H1 (cell line): ENCODE measurements around the gene PAXIP1. TPM values are rescaled to one million over a fixed set of nuclear protein-coding genes. Genes with fewer than 3 reads are reported as not detected.

ENCODE experiments used
- CTCF ChIA-PET: fragments of 300-600 bp; sonication (Branson Sonifier 250); formaldehyde crosslinking; loops from one replicate; lab custom pipeline; 2021; ENCODE audit not compliant: partially characterized antibody; lab: Charles Lee
- POLR2A ChIA-PET: fragments of 300-600 bp; sonication (Branson Sonifier 250); formaldehyde crosslinking; loops from one replicate; lab custom pipeline; 2021; ENCODE audit warnings: inconsistent platforms; ENCODE audit not compliant: partially characterized antibody; lab: Charles Lee
- DNase-seq, 2 experiments: peaks; one replicate each; pipeline versions ENCODE4 v3.0.0 to v3.0.0-alpha.2; 2010 to 2022; ENCODE audit warnings: low spot score in 2 of 2, low read depth in 1 of 2, mixed read lengths in 1 of 2
- FAIRE-seq: peaks from 2 replicates; lab custom pipeline; 2011; peaks lifted over from hg19 to GRCh38; lab: Jason Lieb, UNC
- H2AFZ ChIP-seq: 2 replicates; pipeline ENCODE4 v1.8.1; 2012; ENCODE audit warnings: low read length, inconsistent platforms
- H2AK5ac ChIP-seq: 2 replicates; pipeline ENCODE4 v1.6.1; 2013; ENCODE audit warnings: low read depth, low read length
- H2BK120ac ChIP-seq: replicated peaks from 2 replicates; pipeline ENCODE3; 2013; ENCODE audit warnings: low read depth, low read length, inconsistent platforms
- H2BK12ac ChIP-seq: 2 replicates; pipeline ENCODE4 v1.6.1; 2013; ENCODE audit warnings: low read depth, low read length
- H2BK15ac ChIP-seq: 2 replicates; pipeline ENCODE4 v1.6.1; 2013; ENCODE audit warnings: low read length
- H2BK20ac ChIP-seq: 2 replicates; pipeline ENCODE4 v1.6.1; 2013; ENCODE audit warnings: low read length
- H2BK5ac ChIP-seq: 2 replicates; pipeline ENCODE4 v1.6.1; 2013; ENCODE audit warnings: low read depth, low read length
- H3K14ac ChIP-seq: 2 replicates; pipeline ENCODE4 v1.6.1; 2013; ENCODE audit warnings: inconsistent platforms; ENCODE audit not compliant: insufficient read length
- H3K18ac ChIP-seq: 2 replicates; pipeline ENCODE4 v1.6.1; 2013; ENCODE audit warnings: low read length; ENCODE audit errors: extremely low read depth
- H3K23ac ChIP-seq: 2 replicates; pipeline ENCODE4 v1.6.1; 2013; ENCODE audit warnings: inconsistent platforms; ENCODE audit not compliant: insufficient read length
- H3K23me2 ChIP-seq: 2 replicates; pipeline ENCODE4 v1.6.1; 2013; ENCODE audit warnings: low read depth, low read length
- H3K27ac ChIP-seq: 2 replicates; pipeline ENCODE4 v1.6.1; 2011; ENCODE audit warnings: low read depth, low read length, inconsistent platforms
- H3K27me3 ChIP-seq, 4 experiments: replicated peaks in 1 of 4; 1 replicate in 1 of 4; 2 replicates in 3 of 4; pipeline versions ENCODE4 v1.6.1 to v1.8.1; 2011 to 2013; ENCODE audit warnings: low read length in 3 of 4, mild to moderate bottlenecking in 3 of 4, inconsistent platforms in 2 of 4, mixed read lengths in 2 of 4, moderate library complexity in 1 of 4; ENCODE audit not compliant: control insufficient read depth in 3 of 4, insufficient read depth in 3 of 4; ENCODE audit errors: extremely low read depth in 1 of 4
- H3K36me3 ChIP-seq, 4 experiments: 2 replicates each; pipeline versions ENCODE4 v1.6.1 to v1.8.1; 2011 to 2013; ENCODE audit warnings: mild to moderate bottlenecking in 4 of 4, low read length in 3 of 4, moderate library complexity in 2 of 4, control low read depth in 1 of 4, inconsistent platforms in 1 of 4; ENCODE audit not compliant: insufficient read depth in 4 of 4, control insufficient read depth in 2 of 4
- H3K4ac ChIP-seq: replicated peaks from 2 replicates; pipeline ENCODE3; 2013; ENCODE audit warnings: low read length, low read depth, mixed read lengths, inconsistent platforms; ENCODE audit not compliant: insufficient read length
- H3K4me1 ChIP-seq, 4 experiments: replicated peaks in 1 of 4; 1 replicate in 1 of 4; 2 replicates in 3 of 4; pipeline versions ENCODE4 v1.6.1 to v1.8.1; 2011 to 2013; ENCODE audit warnings: low read length in 3 of 4, inconsistent platforms in 2 of 4, mixed read lengths in 1 of 4; ENCODE audit not compliant: insufficient read depth in 4 of 4, control insufficient read depth in 3 of 4
- H3K4me2 ChIP-seq, 2 experiments: 2 replicates each; pipeline versions ENCODE4 v1.6.1 to v1.8.1; 2011 to 2013; ENCODE audit warnings: low read depth in 2 of 2, low read length in 2 of 2, control low read depth in 1 of 2, inconsistent platforms in 1 of 2, mild to moderate bottlenecking in 1 of 2; ENCODE audit not compliant: insufficient read depth in 1 of 2
- H3K4me3 ChIP-seq, 4 experiments: fragments of 200-600, 300-600 bp in 1 of 4; sonication (generic), shearing (Covaris generic), sonication (Bioruptor Twin) in 1 of 4; 2 replicates each; pipeline versions ENCODE4 v1.5.1 to v1.8.1; 2011 to 2016; ENCODE audit warnings: low read length in 4 of 4, low read depth in 3 of 4, control low read depth in 2 of 4, inconsistent platforms in 2 of 4, mild to moderate bottlenecking in 2 of 4, mixed read lengths in 1 of 4, moderate library complexity in 1 of 4; ENCODE audit not compliant: insufficient read depth in 2 of 4; ENCODE audit errors: extremely low read depth in 1 of 4
- H3K56ac ChIP-seq: replicated peaks from 2 replicates; pipeline ENCODE3; 2013; ENCODE audit warnings: low read depth, mild to moderate bottlenecking, mixed read lengths, low read length, inconsistent platforms; ENCODE audit not compliant: insufficient read length
- H3K79me1 ChIP-seq: 2 replicates; pipeline ENCODE4 v1.6.1; 2013; ENCODE audit warnings: low read depth, low read length, control low read depth
- H3K79me2 ChIP-seq, 2 experiments: 2 replicates each; pipeline versions ENCODE4 v1.6.1 to v1.8.1; 2012 to 2013; ENCODE audit warnings: low read length in 2 of 2, mild to moderate bottlenecking in 2 of 2, inconsistent platforms in 1 of 2; ENCODE audit not compliant: insufficient read depth in 2 of 2, control insufficient read depth in 1 of 2
- H3K9ac ChIP-seq, 4 experiments: replicated peaks in 1 of 4; 1 replicate in 1 of 4; 2 replicates in 3 of 4; pipeline versions ENCODE4 v1.6.1 to v1.8.1; 2011 to 2013; ENCODE audit warnings: low read depth in 3 of 4, low read length in 3 of 4, control low read depth in 2 of 4, mild to moderate bottlenecking in 2 of 4, moderate library complexity in 2 of 4, inconsistent platforms in 1 of 4; ENCODE audit errors: extremely low read depth in 1 of 4
- H3K9me3 ChIP-seq, 2 experiments: 2 replicates each; pipeline versions ENCODE4 v1.6.1 to v1.8.1; 2012 to 2013; ENCODE audit warnings: mild to moderate bottlenecking in 2 of 2, moderate library complexity in 2 of 2, control low read depth in 1 of 2, inconsistent platforms in 1 of 2, low read depth in 1 of 2, low read length in 1 of 2, mixed read lengths in 1 of 2; ENCODE audit not compliant: insufficient read depth in 2 of 2
- H4K20me1 ChIP-seq, 2 experiments: replicated peaks in 1 of 2; 2 replicates each; pipeline versions ENCODE3 to v1.8.1; 2011 to 2013; ENCODE audit warnings: inconsistent platforms in 2 of 2, low read length in 2 of 2, mild to moderate bottlenecking in 1 of 2; ENCODE audit not compliant: insufficient read depth in 2 of 2, control insufficient read depth in 1 of 2
- H4K5ac ChIP-seq: 2 replicates; pipeline ENCODE4 v1.6.1; 2013; ENCODE audit warnings: low read length, low read depth, mixed read lengths, inconsistent platforms; ENCODE audit not compliant: insufficient read length
- H4K8ac ChIP-seq: 2 replicates; pipeline ENCODE4 v1.8.0; 2013; ENCODE audit warnings: mild to moderate bottlenecking, moderate library complexity, low read length, inconsistent platforms; ENCODE audit not compliant: insufficient read depth; ENCODE audit errors: extremely low read depth
- H4K91ac ChIP-seq: replicated peaks from 2 replicates; pipeline ENCODE3; 2013; ENCODE audit warnings: low read length, mixed read lengths, inconsistent platforms; ENCODE audit not compliant: insufficient read length
- ASH2L ChIP-seq: fragments of 200-600, 300-600 bp; sonication (generic); IDR thresholded peaks from one replicate; pipeline ENCODE4 v1.7.1; 2017; ENCODE audit warnings: low read length
- BCL11A ChIP-seq, 2 experiments: IDR thresholded peaks; one replicate each; pipeline ENCODE4 v1.6.1; 2011; ENCODE audit warnings: low read depth in 2 of 2, low read length in 2 of 2, mild to moderate bottlenecking in 2 of 2
- FOSL1 ChIP-seq: IDR thresholded peaks from 2 replicates; pipeline ENCODE4 v1.6.1; 2011; ENCODE audit warnings: mild to moderate bottlenecking, low read depth, low read length, moderate library complexity; ENCODE audit not compliant: insufficient read depth
- KDM4A ChIP-seq: IDR thresholded peaks from one replicate; pipeline ENCODE4 v1.7.1; 2012; ENCODE audit warnings: low read depth, mild to moderate bottlenecking, moderate library complexity, low read length, inconsistent platforms; ENCODE audit not compliant: severe bottlenecking
- YY1 ChIP-seq: IDR thresholded peaks from 2 replicates; pipeline ENCODE4 v1.6.1; 2011; ENCODE audit warnings: low read depth, mild to moderate bottlenecking, low read length
- WGBS, 2 experiments: shearing (Covaris generic) in 1 of 2; methylation state at CpG; one replicate each; pipeline versions ENCODE4 v1.1.6 to v1.1.7; 2013 to 2015; ENCODE audit warnings: low lambda C conversion rate in 2 of 2, mixed read lengths in 2 of 2, inconsistent platforms in 1 of 2, low coverage in 1 of 2, missing lambda C conversion rate in 1 of 2; ENCODE audit not compliant: insufficient replicate concordance in 2 of 2, insufficient coverage in 1 of 2, insufficient read length in 1 of 2; ENCODE audit errors: extremely low coverage in 1 of 2, missing lambda C conversion rate in 1 of 2; 5-methylcytosine and 5-hydroxymethylcytosine counted together
- polyA plus RNA-seq, 7 experiments: library from polyadenylated mRNA; depleted of rRNA in 3 of 7; stranded (reverse) in 5 of 7; unstranded in 2 of 7; fragments of >200 nt in 5 of 7; fragments of 200-250 nt in 2 of 7; gene quantifications; 1 replicate in 5 of 7; 2 replicates in 1 of 7; 4 replicates in 1 of 7; pipeline versions ENCODE4 v1.2.1 to v1.2.3, GENCODE V29; 2011 to 2013; ENCODE audit warnings: missing spikeins in 2 of 7, mixed read lengths in 2 of 7
- total RNA-seq: library from RNA; stranded (reverse); fragmentation: NEBNext Ultra II Directional; extraction: Animal tissue kit (Norgen Biotek cat#: 25700); gene quantifications from 2 replicates; pipeline ENCODE4 v1.2.1, GENCODE V29; 2021

The PAXIP1 gene
- total and polyA plus RNA-seq, 2 of the 8 experiments (the other 6 are each of a cell fraction or from before 2014, with no cell fraction given), result 32.4 to 32.8 TPM

- Histone ChIP-seq H3K18ac (no peak overlapping the region), H3K4me2 (no peak overlapping the region), H3K79me1 (no peaks in the 10 kb centered on the region), H2BK5ac (no peak overlapping the region), H3K9ac (no peak overlapping the region), H3K36me3 (peaks cover 17 to 71% (median 55%) of the 10 kb centered on the region in 4 experiments), H2AFZ (no peak overlapping the region), H2BK12ac (no peak overlapping the region), H3K4me3 (no peak overlapping the region), H2BK15ac (no peak overlapping the region)
- FAIRE-seq, result no peak
- TF ChIP-seq BCL11A (IDR thresholded peaks at IDR 0.05; ENCODE audit: low read depth in 2 of 2, low read length in 2 of 2) (no peak), YY1 (no peak), FOSL1 (no peak), KDM4A (no peak), ASH2L (no peak)
- TF ChIP-seq, all 59 proteins: peak for 0
- Histone ChIP-seq H3K79me2 (no peaks in the 10 kb centered on the region), H4K91ac (no peak overlapping the region), H3K4me1 (no peaks in the 10 kb centered on the region), H3K23me2 (no peaks in the 10 kb centered on the region), H3K56ac (no peak overlapping the region), H3K27ac (no peak overlapping the region), H4K8ac (no peak overlapping the region), H4K20me1 (peaks cover 2 to 5% of the 10 kb centered on the region in 2 experiments), H2BK20ac (no peak overlapping the region), H3K9me3 (no peaks in the 10 kb centered on the region), H3K4ac (no peak overlapping the region), H4K5ac (no peak overlapping the region), H3K27me3 (no peaks in the 10 kb centered on the region), H3K23ac (no peak overlapping the region), H2BK120ac (no peak overlapping the region), H3K14ac (no peak overlapping the region), H2AK5ac (no peak overlapping the region)
- ChIA-PET POLR2A (no interaction called here), CTCF (interaction anchor here (1.0 to 1.1 kb wide), 2 partner anchors 11 to 48 kb away, joined by 3 to 5 read pairs; no protein-coding TSS in a partner anchor)
- DNase-seq, result no peak
- WGBS, 2 experiments, result 90% methylated on average over 10 of the region's 10 CpGs; no CpG with 5 or more reads in 1 of the 2 experiments
Measured at GRCh38 chr7:154960063-154960790, 42.7 kb downstream of the PAXIP1 start.
